Astrocyte (in vitro differentiated cells and primary cell): ENCODE data around the gene MCAM.

Experiments used
- EZH2 ChIP-seq: IDR thresholded peaks from 2 replicates; pipeline ENCODE4 v1.6.1; 2012; ENCODE audit warnings: mild to moderate bottlenecking, low read length, inconsistent platforms; ENCODE audit not compliant: insufficient read depth
- TF ChIP-seq, protein P1 (sequence below): IDR thresholded peaks from 2 replicates; pipeline ENCODE4 v1.5.1; 2011; ENCODE audit warnings: low read depth, mild to moderate bottlenecking, inconsistent platforms, low read length, moderate library complexity; ENCODE audit not compliant: insufficient read depth

DNA sequence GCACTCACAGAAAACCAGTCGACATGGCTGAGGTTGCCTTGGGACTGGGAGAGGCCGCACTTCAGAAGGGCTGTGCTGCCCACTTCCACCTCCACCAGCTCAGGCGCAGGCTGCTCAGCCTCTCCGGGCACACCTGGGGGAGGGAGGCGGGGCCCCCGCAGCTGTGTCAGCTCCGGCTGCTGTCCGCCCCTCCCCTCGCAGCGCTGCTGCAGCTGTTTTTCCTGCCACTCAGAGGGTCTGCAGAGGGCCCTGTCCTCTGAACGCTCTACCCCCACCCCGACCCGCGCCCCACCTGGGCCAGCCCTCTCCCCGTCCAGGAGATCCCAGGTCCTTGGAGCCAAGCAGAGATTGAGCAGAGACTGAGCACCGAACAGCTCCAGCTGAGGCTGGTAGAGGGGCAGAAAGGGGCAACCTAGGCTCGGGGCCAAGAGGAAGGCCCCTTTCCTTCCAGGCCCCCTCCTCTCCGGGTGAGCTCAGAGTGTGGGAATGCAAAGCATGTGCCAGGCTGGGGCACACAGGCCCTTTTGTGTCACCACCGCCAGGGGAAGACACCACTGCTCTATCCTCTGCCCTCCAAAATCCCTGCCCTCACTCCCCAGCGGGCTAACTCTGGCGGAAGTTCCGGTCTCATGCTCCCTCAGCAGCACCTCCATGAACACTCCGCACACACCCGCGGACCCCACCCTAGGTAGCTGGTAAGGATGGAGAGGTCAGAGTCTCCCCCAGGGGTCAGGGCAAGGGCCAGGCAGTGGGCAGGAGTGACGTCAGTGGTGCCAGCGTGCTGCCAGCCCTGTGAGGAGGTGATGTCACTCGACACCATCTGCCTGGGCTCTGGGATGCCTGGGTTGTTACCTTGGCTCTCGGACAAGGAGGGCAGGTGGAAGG is 1.6 kb downstream of the MCAM start:
- TF ChIP-seq, protein P1, sequence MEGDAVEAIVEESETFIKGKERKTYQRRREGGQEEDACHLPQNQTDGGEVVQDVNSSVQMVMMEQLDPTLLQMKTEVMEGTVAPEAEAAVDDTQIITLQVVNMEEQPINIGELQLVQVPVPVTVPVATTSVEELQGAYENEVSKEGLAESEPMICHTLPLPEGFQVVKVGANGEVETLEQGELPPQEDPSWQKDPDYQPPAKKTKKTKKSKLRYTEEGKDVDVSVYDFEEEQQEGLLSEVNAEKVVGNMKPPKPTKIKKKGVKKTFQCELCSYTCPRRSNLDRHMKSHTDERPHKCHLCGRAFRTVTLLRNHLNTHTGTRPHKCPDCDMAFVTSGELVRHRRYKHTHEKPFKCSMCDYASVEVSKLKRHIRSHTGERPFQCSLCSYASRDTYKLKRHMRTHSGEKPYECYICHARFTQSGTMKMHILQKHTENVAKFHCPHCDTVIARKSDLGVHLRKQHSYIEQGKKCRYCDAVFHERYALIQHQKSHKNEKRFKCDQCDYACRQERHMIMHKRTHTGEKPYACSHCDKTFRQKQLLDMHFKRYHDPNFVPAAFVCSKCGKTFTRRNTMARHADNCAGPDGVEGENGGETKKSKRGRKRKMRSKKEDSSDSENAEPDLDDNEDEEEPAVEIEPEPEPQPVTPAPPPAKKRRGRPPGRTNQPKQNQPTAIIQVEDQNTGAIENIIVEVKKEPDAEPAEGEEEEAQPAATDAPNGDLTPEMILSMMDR, result no peak
- TF ChIP-seq EZH2, result no peak
